ENCODE measurements around the gene MT4. TPM values are rescaled to one million over a fixed set of nuclear protein-coding genes. Genes with fewer than 3 reads are reported as not detected.
A peak's percentile ranks its signal among the peaks of the same experiment; 100 is the strongest.

Gene MT4
- total and polyA plus RNA-seq, 4 donors, result not detected

DNA sequence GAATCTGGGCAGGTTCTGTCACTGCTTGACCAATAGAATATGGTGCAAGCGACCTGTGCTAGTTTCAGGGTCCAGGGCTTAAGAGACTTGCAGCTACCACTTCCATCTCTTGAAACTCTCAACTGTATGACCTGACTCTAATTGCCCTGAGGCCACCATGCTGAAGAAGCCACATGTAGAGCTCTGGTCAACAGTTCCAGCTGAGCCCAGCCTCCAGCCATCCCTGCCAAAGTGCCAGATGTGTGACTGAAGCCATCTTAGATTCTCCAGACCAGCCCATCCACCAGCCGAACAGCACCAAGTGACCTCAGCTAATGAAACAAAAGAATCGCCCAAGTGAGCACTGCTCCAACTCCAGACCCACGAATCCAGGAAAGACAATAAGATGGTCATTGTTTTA is 40.1 kb downstream of the MT4 start:
- Histone ChIP-seq H3K4me1 (ENCODE audit: control insufficient read depth in 1 of 2, insufficient read depth in 2 of 2, low read length in 2 of 2) (no peaks in the 10 kb centered on the region), H3K27ac (ENCODE audit: low read depth in 1 of 2, low read length in 2 of 2) (no peak overlapping the region), H3K9me3 (ENCODE audit: control insufficient read depth, low read length) (no peaks in the 10 kb centered on the region), H3K36me3 (ENCODE audit: control insufficient read depth in 1 of 2, insufficient read depth in 2 of 2, low read length in 1 of 2) (no peaks in the 10 kb centered on the region), H3K4me3 (ENCODE audit: low read length in 2 of 2) (no peak overlapping the region), H3K27me3 (ENCODE audit: control insufficient read depth in 1 of 2, insufficient read depth in 2 of 2, low read length in 1 of 2) (no peaks in the 10 kb centered on the region)
- ATAC-seq (ENCODE audit: low FRiP score), result no peak
- intact Hi-C loops (cut with DNase I), result loop anchor here (2.0 to 10.0 kb wide), 5 partner anchors 37 to 97 kb away; partner anchors contain the start of gene MT1X (in 1 of the 2)
- no peak for DNase-seq
- WGBS, 2 donors, result 76 to 89% methylated on average over 4 of the region's 4 CpGs

- Histone ChIP-seq H3K9me3 (ENCODE audit: control insufficient read depth, low read length) (no peaks in the 10 kb centered on the region), H3K4me3 (ENCODE audit: low read length in 2 of 2) (no peak overlapping the region), H3K27ac (ENCODE audit: low read depth in 1 of 2, low read length in 2 of 2) (no peak overlapping the region), H3K27me3 (ENCODE audit: control insufficient read depth in 1 of 2, insufficient read depth in 2 of 2, low read length in 1 of 2) (no peaks in the 10 kb centered on the region), H3K4me1 (ENCODE audit: control insufficient read depth in 1 of 2, insufficient read depth in 2 of 2, low read length in 2 of 2) (peaks cover 0 to 1% of the 10 kb centered on the region in 2 donors), H3K36me3 (ENCODE audit: control insufficient read depth in 1 of 2, insufficient read depth in 2 of 2, low read length in 1 of 2) (no peaks in the 10 kb centered on the region)
- no peak for DNase-seq
- no peak for ATAC-seq (ENCODE audit: low FRiP score)
- intact Hi-C loops (cut with DNase I), result loop anchor here (2.0 to 10.0 kb wide), 3 partner anchors 37 to 91 kb away; partner anchors contain the start of gene MT1X (in 1 of the 2)
- 91 to 94% methylated on average over 1 of the region's 1 CpG for WGBS, 2 donors
Measured at GRCh38 chr16:56605475-56605874, 40.6 kb downstream of the MT4 start.

GRCh38 chr16:56606071-56606475 is 41.2 kb downstream of the MT4 start:
- 70 to 77% methylated on average over 3 of the region's 3 CpGs for WGBS, 2 donors
- ATAC-seq (ENCODE audit: low FRiP score) (no peak), DNase-seq (peak in 1 of 2 donors; percentile 84)
- peak overlapping the region in 1 of 2 donors; percentile 35 for H3K27ac ChIP-seq (ENCODE audit: low read depth in 1 of 2, low read length in 2 of 2)
- H3K27me3 ChIP-seq (ENCODE audit: control insufficient read depth in 1 of 2, insufficient read depth in 2 of 2, low read length in 1 of 2), result no peaks in the 10 kb centered on the region
- no peaks in the 10 kb centered on the region for H3K36me3 ChIP-seq (ENCODE audit: control insufficient read depth in 1 of 2, insufficient read depth in 2 of 2, low read length in 1 of 2)
- no peaks in the 10 kb centered on the region for H3K9me3 ChIP-seq (ENCODE audit: control insufficient read depth, low read length)
- no peak overlapping the region for H3K4me3 ChIP-seq (ENCODE audit: low read length in 2 of 2)
- intact Hi-C loops (cut with DNase I), result loop anchor here (5.0 to 10.0 kb wide), 2 partner anchors 76 to 91 kb away; partner anchors contain the start of gene MT1X (in 1 of the 2)
- H3K4me1 ChIP-seq (ENCODE audit: control insufficient read depth in 1 of 2, insufficient read depth in 2 of 2, low read length in 2 of 2), result peaks cover 0 to 5% of the 10 kb centered on the region in 2 donors

GRCh38 chr16:56606476-56607108 is 41.7 kb downstream of the MT4 start:
- peaks cover 0 to 5% of the 10 kb centered on the region in 2 donors for H3K4me1 ChIP-seq (ENCODE audit: control insufficient read depth in 1 of 2, insufficient read depth in 2 of 2, low read length in 2 of 2)
- WGBS, 2 donors, result 65 to 69% methylated on average over 8 of the region's 8 CpGs
- H3K4me3 ChIP-seq (ENCODE audit: low read length in 2 of 2), result no peak overlapping the region
- DNase-seq, result no peak
- H3K9me3 ChIP-seq (ENCODE audit: control insufficient read depth, low read length), result no peaks in the 10 kb centered on the region
- H3K27ac ChIP-seq (ENCODE audit: low read depth in 1 of 2, low read length in 2 of 2), result peak overlapping the region in 1 of 2 donors; percentile 84
- H3K36me3 ChIP-seq (ENCODE audit: control insufficient read depth in 1 of 2, insufficient read depth in 2 of 2, low read length in 1 of 2), result no peaks in the 10 kb centered on the region
- no peaks in the 10 kb centered on the region for H3K27me3 ChIP-seq (ENCODE audit: control insufficient read depth in 1 of 2, insufficient read depth in 2 of 2, low read length in 1 of 2)
- intact Hi-C loops (cut with DNase I), result loop anchor here (5.0 to 10.0 kb wide), 2 partner anchors 76 to 92 kb away; partner anchors contain the start of gene MT1X (in 1 of the 2)
- no peak for ATAC-seq (ENCODE audit: low FRiP score)

DNA sequence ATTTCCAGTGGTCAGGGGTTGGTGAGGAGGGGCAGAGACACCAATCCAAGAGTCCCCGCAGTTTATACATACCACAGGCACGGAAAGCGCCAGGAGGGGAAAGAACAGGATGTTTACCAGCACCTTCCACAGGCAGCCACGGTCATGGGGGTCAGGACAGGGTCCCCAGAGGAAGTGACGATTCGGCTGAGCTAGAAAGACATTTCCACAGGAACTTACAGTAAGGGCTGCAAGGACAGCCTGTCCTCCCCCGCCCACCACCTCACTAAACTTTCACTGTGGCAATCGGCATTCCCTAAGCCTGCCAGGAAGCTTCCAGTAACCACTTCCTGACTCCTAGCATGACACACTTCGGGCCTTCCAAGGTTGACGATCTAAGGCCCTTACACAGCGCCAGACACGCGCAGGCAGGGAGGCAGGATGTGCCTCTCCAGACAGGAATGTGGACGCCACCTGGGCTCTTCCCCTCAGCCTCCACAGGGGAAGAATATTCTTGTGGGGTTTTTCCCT is 42.3 kb downstream of the MT4 start:
- intact Hi-C loops (cut with DNase I), result loop anchor here (5.0 to 10.0 kb wide), 2 partner anchors 75 to 92 kb away; partner anchors contain the start of gene MT1X (in 1 of the 2)
- H3K4me1 ChIP-seq (ENCODE audit: control insufficient read depth in 1 of 2, insufficient read depth in 2 of 2, low read length in 2 of 2), result peaks cover 0 to 5% of the 10 kb centered on the region in 2 donors
- H3K4me3 ChIP-seq (ENCODE audit: low read length in 2 of 2), result no peak overlapping the region
- peak; percentile 77 to 88 for DNase-seq
- no peaks in the 10 kb centered on the region for H3K36me3 ChIP-seq (ENCODE audit: control insufficient read depth in 1 of 2, insufficient read depth in 2 of 2, low read length in 1 of 2)
- peak overlapping the region in 1 of 2 donors; percentile 84 for H3K27ac ChIP-seq (ENCODE audit: low read depth in 1 of 2, low read length in 2 of 2)
- H3K9me3 ChIP-seq (ENCODE audit: control insufficient read depth, low read length), result no peaks in the 10 kb centered on the region
- ATAC-seq (ENCODE audit: low FRiP score), result peak; percentile 47
- WGBS, 2 donors, result 75 to 79% methylated on average over 14 of the region's 14 CpGs
- no peaks in the 10 kb centered on the region for H3K27me3 ChIP-seq (ENCODE audit: control insufficient read depth in 1 of 2, insufficient read depth in 2 of 2, low read length in 1 of 2)

DNA sequence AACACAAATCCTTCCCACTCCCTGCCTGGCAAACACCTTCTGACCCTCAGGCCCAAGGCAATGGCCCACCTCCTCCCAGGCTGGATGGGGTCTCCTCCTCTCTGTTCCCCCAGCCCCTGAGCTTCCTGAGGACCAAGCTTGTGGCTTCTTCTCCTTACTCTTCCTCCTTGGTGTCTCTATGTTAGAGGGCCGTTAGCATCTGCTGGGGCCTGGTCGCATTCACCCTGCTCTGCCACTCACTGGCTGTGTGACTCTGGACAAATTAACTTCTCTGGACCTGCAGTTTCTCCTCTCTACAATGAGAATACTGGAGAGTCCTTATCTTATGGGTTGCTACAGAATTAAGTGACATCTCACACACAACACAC is 42.8 kb downstream of the MT4 start:
- Histone ChIP-seq H3K27ac (ENCODE audit: low read depth in 1 of 2, low read length in 2 of 2) (peak overlapping the region; percentile 51 to 84), H3K36me3 (ENCODE audit: control insufficient read depth in 1 of 2, insufficient read depth in 2 of 2, low read length in 1 of 2) (no peaks in the 10 kb centered on the region), H3K9me3 (ENCODE audit: control insufficient read depth, low read length) (no peaks in the 10 kb centered on the region), H3K4me1 (ENCODE audit: control insufficient read depth in 1 of 2, insufficient read depth in 2 of 2, low read length in 2 of 2) (peaks cover 0 to 5% of the 10 kb centered on the region in 2 donors), H3K27me3 (ENCODE audit: control insufficient read depth in 1 of 2, insufficient read depth in 2 of 2, low read length in 1 of 2) (no peaks in the 10 kb centered on the region), H3K4me3 (ENCODE audit: low read length in 2 of 2) (no peak overlapping the region)
- intact Hi-C loops (cut with DNase I), result loop anchor here (5.0 to 10.0 kb wide), 2 partner anchors 75 to 93 kb away; partner anchors contain the start of gene MT1X (in 1 of the 2)
- DNase-seq (no peak), ATAC-seq (ENCODE audit: low FRiP score) (no peak)
- WGBS, 2 donors, result 77 to 92% methylated on average over 2 of the region's 2 CpGs

GRCh38 chr16:56608043-56608875 is 43.4 kb downstream of the MT4 start, which contains the start of gene MT2A:
MT2A (plus strand) TSS chr16:56608584; CDS start chr16:56608656, 72 bp downstream.
- H3K4me1 ChIP-seq (ENCODE audit: control insufficient read depth in 1 of 2, insufficient read depth in 2 of 2, low read length in 2 of 2), result peaks cover 0 to 5% of the 10 kb centered on the region in 2 donors
- no peaks in the 10 kb centered on the region for H3K27me3 ChIP-seq (ENCODE audit: control insufficient read depth in 1 of 2, insufficient read depth in 2 of 2, low read length in 1 of 2)
- no peaks in the 10 kb centered on the region for H3K36me3 ChIP-seq (ENCODE audit: control insufficient read depth in 1 of 2, insufficient read depth in 2 of 2, low read length in 1 of 2)
- intact Hi-C loops (cut with DNase I), result loop anchor here (5.0 to 10.0 kb wide), 2 partner anchors 74 to 93 kb away; partner anchors contain the start of gene MT1X (in 1 of the 2)
- WGBS, 2 donors, result 5 to 6% methylated on average over 61 to 62 of the region's 62 CpGs
- peak within 1 kb of the TSS; percentile 60 to 96 for H3K4me3 ChIP-seq (ENCODE audit: low read length in 2 of 2)
- DNase-seq (peak; percentile 98), ATAC-seq (ENCODE audit: low FRiP score) (peak; percentile 92)
- H3K9me3 ChIP-seq (ENCODE audit: control insufficient read depth, low read length), result no peaks in the 10 kb centered on the region
- H3K27ac ChIP-seq (ENCODE audit: low read depth in 1 of 2, low read length in 2 of 2), result peak within 1 kb of the TSS; percentile 51 to 85

- Histone ChIP-seq H3K27ac (ENCODE audit: low read depth in 1 of 2, low read length in 2 of 2) (peak overlapping the region; percentile 15 to 19), H3K27me3 (ENCODE audit: control insufficient read depth in 1 of 2, insufficient read depth in 2 of 2, low read length in 1 of 2) (no peaks in the 10 kb centered on the region), H3K4me3 (ENCODE audit: low read length in 2 of 2) (peak overlapping the region; percentile 60 to 96), H3K9me3 (ENCODE audit: control insufficient read depth, low read length) (no peaks in the 10 kb centered on the region), H3K36me3 (ENCODE audit: control insufficient read depth in 1 of 2, insufficient read depth in 2 of 2, low read length in 1 of 2) (no peaks in the 10 kb centered on the region), H3K4me1 (ENCODE audit: control insufficient read depth in 1 of 2, insufficient read depth in 2 of 2, low read length in 2 of 2) (peaks cover 0 to 5% of the 10 kb centered on the region in 2 donors)
- ATAC-seq (ENCODE audit: low FRiP score), result no peak
- DNase-seq, result no peak
- intact Hi-C loops (cut with DNase I), result loop anchor here (1.0 to 10.0 kb wide), 3 partner anchors 17 to 94 kb away; partner anchors contain the start of gene MT1X (in 1 of the 2)
- 1% methylated on average over 21 of the region's 21 CpGs for WGBS, 2 donors
Measured at GRCh38 chr16:56608876-56609462, 44.1 kb downstream of the MT4 start.

All from aorta (tissue), 5 donors.